DMS 273 (cell line): Measurements from ENCODE around the gene MSL2.
"Not testable (repeated sequence)": the region's sequence is repeated elsewhere in the genome, so short reads cannot be mapped to it uniquely, and the experiment has no call there.

Experiments
- DNase-seq: peaks from one replicate; lab custom pipeline; 2025; ENCODE audit not compliant: unreplicated experiment; lab: John Stamatoyannopoulos, UW

MSL2 gene

GRCh38 chr3:136192831-136193230 is 3.3 kb downstream of the MSL2 start:
- DNase-seq = peak; percentile 60

- not testable (repeated sequence) for DNase-seq
Measured at GRCh38 chr3:136192195-136192594, 3.9 kb downstream of the MSL2 start.

- DNase-seq = no peak
Measured at GRCh38 chr3:136189859-136190617, 6.1 kb downstream of the MSL2 start.

- DNase-seq = no peak
Measured at GRCh38 chr3:136189043-136189442, 7.1 kb downstream of the MSL2 start.

GRCh38 chr3:136187868-136188267 is 8.3 kb downstream of the MSL2 start:
- DNase-seq = no peak

- DNase-seq = no peak
Measured at GRCh38 chr3:136186846-136187245, 9.3 kb downstream of the MSL2 start.

GRCh38 chr3:136186344-136186743 is 9.8 kb downstream of the MSL2 start:
- DNase-seq = peak; percentile 36

- no peak for DNase-seq
Measured at GRCh38 chr3:136184703-136185102, 11.4 kb downstream of the MSL2 start.

GRCh38 chr3:136181741-136182140 is 14.4 kb downstream of the MSL2 start:
- DNase-seq = no peak

GRCh38 chr3:136177876-136178275 is 18.3 kb downstream of the MSL2 start:
- DNase-seq = no peak

GRCh38 chr3:136173939-136174490 is 22.1 kb downstream of the MSL2 start:
- no peak for DNase-seq

- no peak for DNase-seq
Measured at GRCh38 chr3:136171097-136171542, 25.0 kb downstream of the MSL2 start.

- not testable (repeated sequence) for DNase-seq
Measured at GRCh38 chr3:136168236-136168635, 27.9 kb downstream of the MSL2 start.

GRCh38 chr3:136166507-136166906 is 29.6 kb downstream of the MSL2 start:
- peak; percentile 35 for DNase-seq

- peak; percentile 24 for DNase-seq
Measured at GRCh38 chr3:136163607-136164006, 32.5 kb downstream of the MSL2 start.

- no peak for DNase-seq
Measured at GRCh38 chr3:136162322-136162721, 33.8 kb downstream of the MSL2 start.

- no peak for DNase-seq
Measured at GRCh38 chr3:136161516-136161915, 34.6 kb downstream of the MSL2 start.

- no peak for DNase-seq
Measured at GRCh38 chr3:136152963-136153362, 43.2 kb downstream of the MSL2 start.

- DNase-seq = no peak
Measured at GRCh38 chr3:136152176-136152843, 43.8 kb downstream of the MSL2 start.

GRCh38 chr3:136151219-136151618 is 44.9 kb downstream of the MSL2 start:
- no peak for DNase-seq

- DNase-seq = peak; percentile 33
Measured at GRCh38 chr3:136149667-136150066, 46.5 kb downstream of the MSL2 start.
